Measurements from ENCODE around the gene CUL7.

DNA sequence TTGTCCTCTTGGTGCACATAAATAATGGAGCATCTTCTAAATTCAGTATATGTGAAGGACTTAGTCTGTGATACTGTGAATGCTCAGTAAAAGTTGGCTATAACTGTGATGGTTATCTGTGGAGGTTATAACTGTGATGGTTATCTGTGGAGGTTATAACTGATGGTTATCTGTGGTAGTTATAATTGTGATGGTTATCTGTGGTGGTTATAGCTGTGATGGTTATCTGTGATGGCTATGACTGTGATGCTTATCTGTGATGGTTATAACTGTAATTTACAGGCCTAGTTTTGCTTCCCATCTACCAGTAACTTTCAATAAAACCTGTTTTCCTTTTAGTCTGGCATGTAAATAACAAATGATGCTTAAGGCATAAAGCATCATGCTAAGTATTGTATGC lies 39.0 kb upstream of the CUL7 start:
- no peak for TF ChIP-seq POLR2AphosphoS5 (IDR thresholded peaks at IDR 0.05; ENCODE audit: low read depth, low read length)
- TF ChIP-seq CTCF (IDR thresholded peaks at IDR 0.05; ENCODE audit: control extremely low read depth in 1 of 3, insufficient read depth in 1 of 3, low read depth in 1 of 3, low read length in 3 of 3), result no peak
- no peak for TF ChIP-seq CREB1 (IDR thresholded peaks at IDR 0.05)
- TF ChIP-seq EZH2 (IDR thresholded peaks at IDR 0.05; ENCODE audit: low read depth, low read length, severe bottlenecking), result no peak
- TF ChIP-seq POLR2A (IDR thresholded peaks at IDR 0.05; ENCODE audit: control extremely low read depth in 1 of 2, low read depth in 2 of 2, low read length in 2 of 2), result no peak
- no peak for TF ChIP-seq RAD21 (IDR thresholded peaks at IDR 0.05 in 1 of 2, conservative IDR thresholded peaks at IDR 0.05 in 1 of 2; ENCODE audit: low read depth in 2 of 2, low read length in 2 of 2)
- TF ChIP-seq JUN (IDR thresholded peaks at IDR 0.05; ENCODE audit: low read depth, low read length), result no peak
- no peak for TF ChIP-seq YY1 (IDR thresholded peaks at IDR 0.05; ENCODE audit: low read depth, low read length)
- no peak for TF ChIP-seq SRF (IDR thresholded peaks at IDR 0.05; ENCODE audit: low read depth, low read length)
